ENCODE measurements around the gene SEMA5A. TPM values are rescaled to one million over a fixed set of nuclear protein-coding genes. Genes with fewer than 3 reads are reported as not detected.

The SEMA5A gene
- total and polyA plus RNA-seq, 2 of the 13 experiments (the other 11 are each of a cell fraction or from before 2014, with no cell fraction given), result 0.01 TPM; not detected in 1

DNA sequence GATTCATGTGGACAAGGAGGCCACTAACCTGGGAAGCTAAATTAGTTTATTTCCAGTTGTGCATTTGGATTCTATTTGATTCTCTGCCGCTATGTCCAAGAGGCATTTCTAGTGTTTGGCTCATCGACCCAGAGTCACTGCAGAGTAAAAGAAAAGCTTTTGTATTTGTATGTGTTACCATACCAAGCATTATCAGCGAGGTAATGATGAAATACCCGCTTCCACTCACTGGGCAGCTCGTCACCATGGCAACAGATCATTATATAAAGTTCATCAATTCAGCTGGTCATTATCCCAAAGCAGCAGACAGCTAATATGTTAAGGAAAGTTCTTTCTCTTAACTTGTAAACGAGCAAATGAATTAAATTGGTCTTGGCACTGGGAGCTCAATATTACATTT is 380.3 kb downstream of the SEMA5A start:
- Histone ChIP-seq H3K4me1 (ENCODE audit: insufficient read depth, low read length) (no peaks in the 10 kb centered on the region), H3K27ac (ENCODE audit: extremely low read length, insufficient read depth, low read length) (no peak overlapping the region), H3K27me3 (ENCODE audit: control insufficient read depth in 1 of 2, insufficient read depth in 2 of 2, low read length in 2 of 2) (no peaks in the 10 kb centered on the region), H4K20me1 (ENCODE audit: insufficient read depth, low read length) (no peaks in the 10 kb centered on the region), H3K9me3 (ENCODE audit: low read length) (0 out of 2 replicates have a peak, but pooled peaks cover 3% of the 10 kb centered on the region), H3K4me3 (replicated peaks in 1 of 3; ENCODE audit: insufficient read depth in 1 of 3, low read depth in 2 of 3, low read length in 3 of 3) (no peak overlapping the region), H3K9ac (ENCODE audit: insufficient read depth, low read depth, low read length) (no peak overlapping the region), H3K79me2 (ENCODE audit: insufficient read depth, low read length) (no peaks in the 10 kb centered on the region), H3K4me2 (ENCODE audit: low read depth, low read length) (no peak overlapping the region), H2AFZ (ENCODE audit: low read length) (no peak overlapping the region), H3K36me3 (replicated peaks in 1 of 2; ENCODE audit: control insufficient read depth in 1 of 2, insufficient read depth in 2 of 2, low read length in 2 of 2) (no peaks in the 10 kb centered on the region)
- no TSS peak for BruUV-seq (replicated peaks)
- no peak for FAIRE-seq
- in situ Hi-C loops (cut with HindIII; ENCODE audit: extremely low pct_ligation_motif_present, low pct_unique_long_range_greater_than_20kb), result no loop called here
- no peak for TF ChIP-seq ZFP1 (CRISPR knock-in tag; IDR thresholded peaks at IDR 0.05)
- no peak for TF ChIP-seq KAT7 (CRISPR knock-in tag; IDR thresholded peaks at IDR 0.05; ENCODE audit: borderline replicate concordance)
- TF ChIP-seq ZNF724P (CRISPR knock-in tag; IDR thresholded peaks at IDR 0.05; ENCODE audit: borderline replicate concordance), result no peak
- TF ChIP-seq, protein P1, sequence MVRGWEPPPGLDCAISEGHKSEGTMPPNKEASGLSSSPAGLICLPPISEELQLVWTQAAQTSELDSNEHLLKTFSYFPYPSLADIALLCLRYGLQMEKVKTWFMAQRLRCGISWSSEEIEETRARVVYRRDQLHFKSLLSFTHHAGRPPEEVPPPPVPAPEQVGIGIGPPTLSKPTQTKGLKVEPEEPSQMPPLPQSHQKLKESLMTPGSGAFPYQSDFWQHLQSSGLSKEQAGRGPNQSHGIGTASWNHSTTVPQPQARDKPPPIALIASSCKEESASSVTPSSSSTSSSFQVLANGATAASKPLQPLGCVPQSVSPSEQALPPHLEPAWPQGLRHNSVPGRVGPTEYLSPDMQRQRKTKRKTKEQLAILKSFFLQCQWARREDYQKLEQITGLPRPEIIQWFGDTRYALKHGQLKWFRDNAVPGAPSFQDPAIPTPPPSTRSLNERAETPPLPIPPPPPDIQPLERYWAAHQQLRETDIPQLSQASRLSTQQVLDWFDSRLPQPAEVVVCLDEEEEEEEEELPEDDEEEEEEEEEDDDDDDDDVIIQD (CRISPR knock-in tag; IDR thresholded peaks at IDR 0.05; ENCODE audit: low read depth), result no peak
- no peak for TF ChIP-seq ZFP90 (CRISPR knock-in tag; IDR thresholded peaks at IDR 0.05; ENCODE audit: borderline replicate concordance)
- TF ChIP-seq ZNF841 (CRISPR knock-in tag; IDR thresholded peaks at IDR 0.05; ENCODE audit: borderline replicate concordance), result no peak
- no peak for TF ChIP-seq ZNF335 (CRISPR knock-in tag; IDR thresholded peaks at IDR 0.05)
- no peak for TF ChIP-seq SP2 (CRISPR knock-in tag; IDR thresholded peaks at IDR 0.05)
- no peak for TF ChIP-seq JDP2 (CRISPR knock-in tag; IDR thresholded peaks at IDR 0.05; ENCODE audit: borderline replicate concordance)
- TF ChIP-seq ZFYVE20 (CRISPR knock-in tag; IDR thresholded peaks at IDR 0.05; ENCODE audit: borderline replicate concordance, low read depth), result no peak
- TF ChIP-seq, protein P2, sequence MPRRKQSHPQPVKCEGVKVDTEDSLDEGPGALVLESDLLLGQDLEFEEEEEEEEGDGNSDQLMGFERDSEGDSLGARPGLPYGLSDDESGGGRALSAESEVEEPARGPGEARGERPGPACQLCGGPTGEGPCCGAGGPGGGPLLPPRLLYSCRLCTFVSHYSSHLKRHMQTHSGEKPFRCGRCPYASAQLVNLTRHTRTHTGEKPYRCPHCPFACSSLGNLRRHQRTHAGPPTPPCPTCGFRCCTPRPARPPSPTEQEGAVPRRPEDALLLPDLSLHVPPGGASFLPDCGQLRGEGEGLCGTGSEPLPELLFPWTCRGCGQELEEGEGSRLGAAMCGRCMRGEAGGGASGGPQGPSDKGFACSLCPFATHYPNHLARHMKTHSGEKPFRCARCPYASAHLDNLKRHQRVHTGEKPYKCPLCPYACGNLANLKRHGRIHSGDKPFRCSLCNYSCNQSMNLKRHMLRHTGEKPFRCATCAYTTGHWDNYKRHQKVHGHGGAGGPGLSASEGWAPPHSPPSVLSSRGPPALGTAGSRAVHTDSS (CRISPR knock-in tag; conservative IDR thresholded peaks at IDR 0.05), result no peak
- TF ChIP-seq NFE2 (CRISPR knock-in tag; IDR thresholded peaks at IDR 0.05), result no peak
- no peak for TF ChIP-seq BRD4 (CRISPR knock-in tag; IDR thresholded peaks at IDR 0.05)
- no peak for TF ChIP-seq ZIK1 (CRISPR knock-in tag; IDR thresholded peaks at IDR 0.05; ENCODE audit: borderline replicate concordance, low read depth)
- TF ChIP-seq GTF3A (CRISPR knock-in tag; conservative IDR thresholded peaks at IDR 0.05), result no peak
- ChIA-PET POLR2A (no interaction called here), CTCF (ENCODE audit: low intra/inter-chr PET ratio, low total read pairs) (no interaction called here)
- WGBS (ENCODE audit: low lambda C conversion rate), result 11% methylated on average over 6 of the region's 6 CpGs
- DNase-seq (ENCODE audit: low spot score), result no peak
- no peak for ATAC-seq
- intact Hi-C loops (cut with micrococcal nuclease; ENCODE audit: unreplicated experiment), result no loop called here
